GM21360 (cell line): ENCODE measurements around the gene WBP1L.
"Not testable (repeated sequence)": the region's sequence is repeated elsewhere in the genome, so short reads cannot be mapped to it uniquely, and the experiment has no call there.

ENCODE experiments used
- ATAC-seq: cut with Tn5 transposase; IDR thresholded peaks from one replicate; pipeline ENCODE4 v1.9.1; 2021; ENCODE audit warnings: mild to moderate bottlenecking, moderate library complexity; ENCODE audit not compliant: unreplicated experiment

The WBP1L gene

GRCh38 chr10:102721954-102722353, 21.8 kb upstream of the WBP1L start:
- ATAC-seq: no peak

GRCh38 chr10:102723989-102724388, 19.8 kb upstream of the WBP1L start:
- ATAC-seq: no peak

GRCh38 chr10:102726274-102726673, 17.5 kb upstream of the WBP1L start:
- no peak for ATAC-seq

GRCh38 chr10:102727037-102727818, 16.5 kb upstream of the WBP1L start:
- no peak for ATAC-seq

GRCh38 chr10:102729029-102730026, 14.4 kb upstream of the WBP1L start:
- no peak for ATAC-seq

- no peak for ATAC-seq
Measured at GRCh38 chr10:102731222-102731800, 12.4 kb upstream of the WBP1L start.

GRCh38 chr10:102732661-102733060, 11.1 kb upstream of the WBP1L start:
- ATAC-seq: no peak

GRCh38 chr10:102735065-102735562, 8.6 kb upstream of the WBP1L start:
- no peak for ATAC-seq

GRCh38 chr10:102738692-102739121, 5.0 kb upstream of the WBP1L start:
- no peak for ATAC-seq

GRCh38 chr10:102740229-102740628, 3.5 kb upstream of the WBP1L start:
- no peak for ATAC-seq

- ATAC-seq: no peak
Measured at GRCh38 chr10:102741726-102742237, 2.0 kb upstream of the WBP1L start.

GRCh38 chr10:102742313-102742712, 1.4 kb upstream of the WBP1L start:
- not testable (repeated sequence) for ATAC-seq

- no peak for ATAC-seq
Measured at GRCh38 chr10:102743078-102743587, 615 bp upstream of the WBP1L start.

GRCh38 chr10:102744374-102745051, 765 bp downstream of the WBP1L start:
- ATAC-seq: peak; percentile 10

GRCh38 chr10:102745157-102745556, 1.4 kb downstream of the WBP1L start:
- ATAC-seq: no peak

GRCh38 chr10:102752266-102752930, 8.7 kb downstream of the WBP1L start:
- ATAC-seq: no peak

- ATAC-seq: no peak
Measured at GRCh38 chr10:102752934-102753664, 9.4 kb downstream of the WBP1L start.

- no peak for ATAC-seq
Measured at GRCh38 chr10:102753718-102754117, 10.0 kb downstream of the WBP1L start.

- no peak for ATAC-seq
Measured at GRCh38 chr10:102757323-102757722, 13.6 kb downstream of the WBP1L start.
